Heart left ventricle (tissue), 16 donors: ENCODE data around the gene UBL3. TPM values are rescaled to one million over a fixed set of nuclear protein-coding genes. Genes with fewer than 3 reads are reported as not detected.

Source experiments
- ATAC-seq, 4 donors: fragments of 200-7000 bp; cut with Tn5 transposase; one replicate each; pipeline ENCODE4 v1.9.1; 2020 to 2022; ENCODE audit warnings: moderate library complexity in 4 of 4, mild to moderate bottlenecking in 3 of 4, moderate number of reproducible peaks in 1 of 4
- DNase-seq, 5 donors: peaks; one replicate each; pipeline ENCODE4 v3.0.0-alpha.2; 2020
- H3K27ac ChIP-seq, 12 donors: fragments of 200-600 bp; sonication (generic) in 4 of 12; one replicate each; pipeline versions ENCODE4 v1.5.0 to v1.8.0; 2016 to 2022; ENCODE audit warnings: mild to moderate bottlenecking in 2 of 12
- H3K27me3 ChIP-seq, 9 donors: fragments of 200-600 bp; sonication (generic) in 2 of 9; one replicate each; pipeline versions ENCODE4 v1.5.1 to v1.8.0; 2016 to 2022; ENCODE audit warnings: mild to moderate bottlenecking in 3 of 9
- H3K36me3 ChIP-seq, 9 donors: fragments of 200-600 bp; sonication (generic) in 2 of 9; one replicate each; pipeline versions ENCODE4 v1.5.0 to v1.8.0; 2018 to 2022; ENCODE audit warnings: mild to moderate bottlenecking in 2 of 9
- H3K4me1 ChIP-seq, 12 donors: fragments of 200-600 bp; sonication (generic) in 4 of 12; one replicate each; pipeline versions ENCODE4 v1.5.0 to v1.8.0; 2016 to 2022; ENCODE audit warnings: mild to moderate bottlenecking in 3 of 12
- H3K4me3 ChIP-seq, 12 donors: fragments of 200-600 bp; sonication (generic) in 4 of 12; one replicate each; pipeline versions ENCODE4 v1.5.0 to v1.8.0; 2017 to 2022; ENCODE audit warnings: mild to moderate bottlenecking in 9 of 12, moderate library complexity in 4 of 12
- H3K9me3 ChIP-seq, 12 donors: fragments of 200-600 bp; sonication (generic) in 4 of 12; one replicate each; pipeline versions ENCODE4 v1.5.0 to v1.8.0; 2016 to 2022; ENCODE audit warnings: mild to moderate bottlenecking in 1 of 12
- CTCF ChIP-seq, 12 donors: fragments of 200-600 bp; sonication (generic) in 4 of 12; IDR thresholded peaks; one replicate each; pipeline versions ENCODE4 v1.5.0 to v1.8.0; 2018 to 2022; ENCODE audit warnings: antibody characterized with exemption in 12 of 12, mild to moderate bottlenecking in 5 of 12
- POLR2A ChIP-seq, 2 donors: fragments of 450-650 bp; IDR thresholded peaks; one replicate each; pipeline ENCODE4 v1.6.1; 2017; ENCODE audit warnings: antibody characterized with exemption in 2 of 2, mild to moderate bottlenecking in 2 of 2, moderate library complexity in 2 of 2
- WGBS, 4 donors: extraction: QIAGEN DNeasy Blood & Tissue Kit in 2 of 4; methylation state at CpG; one replicate each; pipeline versions ENCODE4 v1.1.5 to v1.1.7; 2013 to 2018; 5-methylcytosine and 5-hydroxymethylcytosine counted together
- intact Hi-C, 10 donors: fragments of 100-400 bp; cut with DNase I; formaldehyde crosslinking; loops; one replicate each; pipeline versions ENCODE4 v1.11.1 to v1.14.2; 2022
- polyA plus RNA-seq, 2 donors: library from polyadenylated mRNA; stranded (reverse); fragments of 200-250 nt; gene quantifications; one replicate each; pipeline ENCODE4 v1.2.3, GENCODE V29; 2013
- total RNA-seq, 9 donors: library from RNA; depleted of rRNA in 2 of 9; stranded (reverse); fragments of >200 nt in 2 of 9; fragmentation: NEBNext Ultra II Directional in 3 of 9; extraction: Animal tissue kit (Norgen Biotek cat#: 25700) in 3 of 9; gene quantifications; one replicate each; pipeline versions ENCODE4 v1.1.0 to v1.2.4, GENCODE V29; 2016 to 2023
- donor health status: ischemic (EF 13 %, LVEDD 7.1; RV severe dilation, severe dysfunction).
- donor health status: healthy with polysubstance abuse.
- donor health status: DM: no; HTN: yes; CAD: no.
- donor health status: DM: no; HTN: no; CAD: no.
- donor health status: ischemic (EF 25% LVEDD 6.9; RV normal size, moderate dysfunction).
- donor health status: ischemic (EF 25% LVEDD 5.7; RV mildly dilated, moderate dysfunction).
- donor health status: healthy.
- donor health status: DM: yes; HTN: yes; CAD: no.
- donor health status: ischemic (EF 35%, LVEDD 5.7; RV mildly dilated, moderate dysfunction).
- donor health status: nonischemic (EF 11% LVEDD 7.7; RV severe dilation, severe dysfunction).
- donor health status: DM: yes; HTN: yes; CAD: no.
- donor health status: PGD.
- donor health status: ischemic (EF 29% LVEDD 5.4; RV normal size, mild dysfunction).
- donor health status: nonischemic (EF 23%, LVEDD 6.1; RV moderate dilation, normal function).

The UBL3 gene
- total and polyA plus RNA-seq, 11 donors, result 9.1 to 27.7 (median 20.6) TPM

- no peak for DNase-seq
- WGBS, 4 donors, result 96 to 99% (median 98%) methylated on average over 9 of the region's 9 CpGs
- Histone ChIP-seq H3K9me3 (no peaks in the 10 kb centered on the region), H3K27me3 (no peaks in the 10 kb centered on the region), H3K27ac (no peak overlapping the region), H3K36me3 (no peaks in the 10 kb centered on the region), H3K4me1 (peaks cover 0 to 35% (median 9%) of the 10 kb centered on the region in 12 donors), H3K4me3 (no peak overlapping the region)
- intact Hi-C loops, result loop anchor here in 1 of 10 donors (10.0 kb wide), 1 partner anchor 51 kb away; no protein-coding TSS in a partner anchor
- TF ChIP-seq POLR2A (IDR thresholded peaks at IDR 0.05) (no peak), CTCF (IDR thresholded peaks at IDR 0.05) (no peak)
- ATAC-seq, result no peak
Measured at GRCh38 chr13:29835280-29836061, 14.9 kb downstream of the UBL3 start.

GRCh38 chr13:29832761-29833298, 17.6 kb downstream of the UBL3 start:
- no peaks in the 10 kb centered on the region for H3K9me3 ChIP-seq
- no peak for DNase-seq
- no peak for ATAC-seq
- H3K4me3 ChIP-seq, result no peak overlapping the region
- no peaks in the 10 kb centered on the region for H3K27me3 ChIP-seq
- intact Hi-C loops, result loop anchor here in 1 of 10 donors (10.0 kb wide), 1 partner anchor 48 kb away; no protein-coding TSS in a partner anchor
- H3K36me3 ChIP-seq, result no peaks in the 10 kb centered on the region
- 89 to 93% (median 91%) methylated on average over 6 of the region's 6 CpGs for WGBS, 4 donors
- peaks cover 0 to 34% (median 11%) of the 10 kb centered on the region in 12 donors for H3K4me1 ChIP-seq
- TF ChIP-seq CTCF (IDR thresholded peaks at IDR 0.05), result no peak
- no peak for TF ChIP-seq POLR2A (IDR thresholded peaks at IDR 0.05)
- H3K27ac ChIP-seq, result no peak overlapping the region

- ATAC-seq (no peak), DNase-seq (no peak)
- intact Hi-C loops, result loop anchor here in 1 of 10 donors (10.0 kb wide), 1 partner anchor 45 kb away; no protein-coding TSS in a partner anchor
- no peaks in the 10 kb centered on the region for H3K27me3 ChIP-seq
- no peak overlapping the region for H3K27ac ChIP-seq
- H3K4me1 ChIP-seq, result peaks cover 0 to 21% (median 9%) of the 10 kb centered on the region in 12 donors
- no peak overlapping the region for H3K4me3 ChIP-seq
- no peaks in the 10 kb centered on the region for H3K36me3 ChIP-seq
- no peaks in the 10 kb centered on the region for H3K9me3 ChIP-seq
- TF ChIP-seq POLR2A (IDR thresholded peaks at IDR 0.05) (no peak), CTCF (IDR thresholded peaks at IDR 0.05) (no peak)
Measured at GRCh38 chr13:29830000-29830399, 20.4 kb downstream of the UBL3 start.

GRCh38 chr13:29819143-29819542, 31.3 kb downstream of the UBL3 start:
- intact Hi-C loops, result no loop called here
- no peaks in the 10 kb centered on the region for H3K27me3 ChIP-seq
- H3K36me3 ChIP-seq, result no peaks in the 10 kb centered on the region
- no peak overlapping the region for H3K4me3 ChIP-seq
- DNase-seq (no peak), ATAC-seq (no peak)
- peaks cover 0 to 34% (median 24%) of the 10 kb centered on the region in 12 donors for H3K4me1 ChIP-seq
- no peak for TF ChIP-seq CTCF (IDR thresholded peaks at IDR 0.05)
- TF ChIP-seq POLR2A (IDR thresholded peaks at IDR 0.05), result no peak
- no peak overlapping the region for H3K27ac ChIP-seq
- H3K9me3 ChIP-seq, result peaks cover 0 to 12% (median 0%) of the 10 kb centered on the region in 12 donors
- 90 to 95% (median 90%) methylated on average over 2 of the region's 2 CpGs for WGBS, 4 donors
